Measurements from ENCODE around the gene SEZ6.

Gene SEZ6

GRCh38 chr17:28975031-28975430 is 30.8 kb downstream of the SEZ6 start:
- no peak overlapping the region for H3K4me3 ChIP-seq (ENCODE audit: low read length in 2 of 2)
- no peak overlapping the region for H3K14ac ChIP-seq (ENCODE audit: low read length)
- DNase-seq (ENCODE audit: low spot score) = no peak
- H2BK120ac ChIP-seq (ENCODE audit: low read depth, low read length) = no peak overlapping the region
- no peak overlapping the region for H2BK15ac ChIP-seq (ENCODE audit: low read length)
- no peaks in the 10 kb centered on the region for H3K9me3 ChIP-seq (replicated peaks in 1 of 2; ENCODE audit: control insufficient read depth in 2 of 2, insufficient read depth in 1 of 2, low read depth in 1 of 2, low read length in 2 of 2)
- no peak overlapping the region for H3K9ac ChIP-seq (ENCODE audit: low read depth, low read length, poor library complexity)
- no peaks in the 10 kb centered on the region for H3K27me3 ChIP-seq (ENCODE audit: control insufficient read depth in 3 of 3, insufficient read depth in 3 of 3, low read depth in 1 of 3, low read length in 3 of 3)
- H3K4me1 ChIP-seq (ENCODE audit: control insufficient read depth in 2 of 2, insufficient read depth in 1 of 2, low read depth in 1 of 2, low read length in 2 of 2) = peaks cover 8 to 22% of the 10 kb centered on the region in 2 donors
- no peak overlapping the region for H3K23ac ChIP-seq (ENCODE audit: low read depth, low read length, poor library complexity)
- no peak overlapping the region for H2AFZ ChIP-seq (ENCODE audit: low read length)
- no peak overlapping the region for H3K4ac ChIP-seq (ENCODE audit: low read length)
- H3K18ac ChIP-seq (ENCODE audit: low read length) = no peak overlapping the region
- no peak overlapping the region for H2BK12ac ChIP-seq (ENCODE audit: low read length)
- no peak overlapping the region for H3K27ac ChIP-seq (replicated peaks; ENCODE audit: low read length)
- no CpG with 5 or more reads among the region's 2 CpGs for WGBS, 2 donors (ENCODE audit: extremely low coverage in 2 of 2, insufficient read length in 2 of 2, insufficient replicate concordance in 1 of 2)
- H3K4me2 ChIP-seq (ENCODE audit: insufficient read depth, low read length, poor library complexity, severe bottlenecking) = no peak overlapping the region
- H3K36me3 ChIP-seq (replicated peaks in 1 of 2; ENCODE audit: control insufficient read depth in 2 of 2, insufficient read depth in 2 of 2, low read length in 2 of 2) = no peaks in the 10 kb centered on the region
- H3K79me1 ChIP-seq (ENCODE audit: low read depth, low read length) = no peaks in the 10 kb centered on the region
- no peak overlapping the region for H2AK5ac ChIP-seq (ENCODE audit: low read depth, low read length)
- no peak overlapping the region for H4K8ac ChIP-seq (ENCODE audit: low read depth, low read length)
- H4K91ac ChIP-seq (ENCODE audit: low read depth, low read length, poor library complexity) = no peak overlapping the region
- no peak overlapping the region for H2BK5ac ChIP-seq (ENCODE audit: low read length)

DNA sequence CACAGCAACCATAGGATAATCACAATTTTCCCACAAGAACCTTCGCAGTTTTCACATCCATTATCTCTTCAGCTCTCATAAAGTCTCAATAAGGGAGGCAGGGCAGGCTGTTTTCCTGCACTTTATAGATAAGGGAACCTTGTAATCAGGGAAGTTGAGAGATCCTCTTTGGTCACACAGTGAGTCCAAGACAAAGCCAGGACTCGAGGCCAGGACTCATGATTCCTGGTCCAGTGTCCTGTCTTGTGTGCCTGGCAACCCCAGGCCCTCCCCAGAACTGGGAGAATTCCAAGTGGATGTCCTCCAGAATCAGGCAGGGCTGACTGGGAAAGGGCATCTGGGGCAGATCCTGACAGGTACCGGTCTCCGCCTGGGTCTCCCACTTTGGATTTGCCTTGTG is 31.4 kb downstream of the SEZ6 start:
- no CpG with 5 or more reads among the region's 4 CpGs for WGBS, 2 donors (ENCODE audit: extremely low coverage in 2 of 2, insufficient read length in 2 of 2, insufficient replicate concordance in 1 of 2)
- no peak overlapping the region for H2BK12ac ChIP-seq (ENCODE audit: low read length)
- H2BK15ac ChIP-seq (ENCODE audit: low read length) = no peak overlapping the region
- H3K9ac ChIP-seq (ENCODE audit: low read depth, low read length, poor library complexity) = no peak overlapping the region
- H4K8ac ChIP-seq (ENCODE audit: low read depth, low read length) = no peak overlapping the region
- H3K4me2 ChIP-seq (ENCODE audit: insufficient read depth, low read length, poor library complexity, severe bottlenecking) = no peak overlapping the region
- H3K4me1 ChIP-seq (ENCODE audit: control insufficient read depth in 2 of 2, insufficient read depth in 1 of 2, low read depth in 1 of 2, low read length in 2 of 2) = peaks cover 11 to 24% of the 10 kb centered on the region in 2 donors
- H3K4me3 ChIP-seq (ENCODE audit: low read length in 2 of 2) = no peak overlapping the region
- H3K9me3 ChIP-seq (replicated peaks in 1 of 2; ENCODE audit: control insufficient read depth in 2 of 2, insufficient read depth in 1 of 2, low read depth in 1 of 2, low read length in 2 of 2) = no peaks in the 10 kb centered on the region
- no peak overlapping the region for H3K23ac ChIP-seq (ENCODE audit: low read depth, low read length, poor library complexity)
- no peaks in the 10 kb centered on the region for H3K27me3 ChIP-seq (ENCODE audit: control insufficient read depth in 3 of 3, insufficient read depth in 3 of 3, low read depth in 1 of 3, low read length in 3 of 3)
- H2AFZ ChIP-seq (ENCODE audit: low read length) = no peak overlapping the region
- no peak overlapping the region for H2BK120ac ChIP-seq (ENCODE audit: low read depth, low read length)
- H3K36me3 ChIP-seq (replicated peaks in 1 of 2; ENCODE audit: control insufficient read depth in 2 of 2, insufficient read depth in 2 of 2, low read length in 2 of 2) = no peaks in the 10 kb centered on the region
- no peak overlapping the region for H3K14ac ChIP-seq (ENCODE audit: low read length)
- no peak overlapping the region for H3K27ac ChIP-seq (replicated peaks; ENCODE audit: low read length)
- DNase-seq (ENCODE audit: low spot score) = no peak
- H4K91ac ChIP-seq (ENCODE audit: low read depth, low read length, poor library complexity) = no peak overlapping the region
- no peak overlapping the region for H3K4ac ChIP-seq (ENCODE audit: low read length)
- no peaks in the 10 kb centered on the region for H3K79me1 ChIP-seq (ENCODE audit: low read depth, low read length)
- no peak overlapping the region for H3K18ac ChIP-seq (ENCODE audit: low read length)
- no peak overlapping the region for H2BK5ac ChIP-seq (ENCODE audit: low read length)
- H2AK5ac ChIP-seq (ENCODE audit: low read depth, low read length) = no peak overlapping the region

DNA sequence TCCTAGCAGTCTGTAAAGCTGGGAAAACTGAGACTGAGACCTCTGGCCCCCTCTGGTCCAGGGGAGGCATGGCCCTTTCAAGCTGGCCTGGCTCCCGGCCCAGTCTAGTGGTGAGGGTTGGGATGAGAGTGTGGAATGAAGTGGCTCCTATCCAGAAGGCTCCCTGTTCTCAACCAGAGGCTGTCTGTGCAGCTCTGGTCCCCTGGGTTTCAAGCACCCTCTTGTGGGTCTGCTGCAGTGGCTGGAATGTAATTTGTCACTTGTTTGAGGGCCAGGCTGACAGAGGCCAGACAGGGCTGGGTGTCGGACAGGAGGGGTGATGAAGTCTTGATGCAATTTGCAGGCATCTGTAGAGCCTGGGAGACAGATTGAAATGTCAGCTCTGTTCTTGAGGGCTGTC is 32.4 kb downstream of the SEZ6 start:
- DNase-seq (ENCODE audit: low spot score) = no peak
- no peak overlapping the region for H3K9ac ChIP-seq (ENCODE audit: low read depth, low read length, poor library complexity)
- no peak overlapping the region for H3K23ac ChIP-seq (ENCODE audit: low read depth, low read length, poor library complexity)
- no peak overlapping the region for H3K27ac ChIP-seq (replicated peaks; ENCODE audit: low read length)
- H4K8ac ChIP-seq (ENCODE audit: low read depth, low read length) = no peak overlapping the region
- no peak overlapping the region for H3K14ac ChIP-seq (ENCODE audit: low read length)
- H2BK12ac ChIP-seq (ENCODE audit: low read length) = no peak overlapping the region
- no peaks in the 10 kb centered on the region for H3K27me3 ChIP-seq (ENCODE audit: control insufficient read depth in 3 of 3, insufficient read depth in 3 of 3, low read depth in 1 of 3, low read length in 3 of 3)
- no peak overlapping the region for H2BK120ac ChIP-seq (ENCODE audit: low read depth, low read length)
- no peak overlapping the region for H2AFZ ChIP-seq (ENCODE audit: low read length)
- WGBS, 2 donors (ENCODE audit: extremely low coverage in 2 of 2, insufficient read length in 2 of 2, insufficient replicate concordance in 1 of 2) = no CpG with 5 or more reads among the region's 2 CpGs
- no peak overlapping the region for H4K91ac ChIP-seq (ENCODE audit: low read depth, low read length, poor library complexity)
- no peak overlapping the region for H2BK5ac ChIP-seq (ENCODE audit: low read length)
- peaks cover 22 to 34% of the 10 kb centered on the region in 2 donors for H3K4me1 ChIP-seq (ENCODE audit: control insufficient read depth in 2 of 2, insufficient read depth in 1 of 2, low read depth in 1 of 2, low read length in 2 of 2)
- H3K4me2 ChIP-seq (ENCODE audit: insufficient read depth, low read length, poor library complexity, severe bottlenecking) = no peak overlapping the region
- H3K36me3 ChIP-seq (replicated peaks in 1 of 2; ENCODE audit: control insufficient read depth in 2 of 2, insufficient read depth in 2 of 2, low read length in 2 of 2) = no peaks in the 10 kb centered on the region
- H2BK15ac ChIP-seq (ENCODE audit: low read length) = no peak overlapping the region
- H3K18ac ChIP-seq (ENCODE audit: low read length) = peak overlapping the region; percentile 50
- no peaks in the 10 kb centered on the region for H3K79me1 ChIP-seq (ENCODE audit: low read depth, low read length)
- no peak overlapping the region for H3K4me3 ChIP-seq (ENCODE audit: low read length in 2 of 2)
- H2AK5ac ChIP-seq (ENCODE audit: low read depth, low read length) = peak overlapping the region; percentile 3
- H3K4ac ChIP-seq (ENCODE audit: low read length) = no peak overlapping the region
- no peaks in the 10 kb centered on the region for H3K9me3 ChIP-seq (replicated peaks in 1 of 2; ENCODE audit: control insufficient read depth in 2 of 2, insufficient read depth in 1 of 2, low read depth in 1 of 2, low read length in 2 of 2)

DNA sequence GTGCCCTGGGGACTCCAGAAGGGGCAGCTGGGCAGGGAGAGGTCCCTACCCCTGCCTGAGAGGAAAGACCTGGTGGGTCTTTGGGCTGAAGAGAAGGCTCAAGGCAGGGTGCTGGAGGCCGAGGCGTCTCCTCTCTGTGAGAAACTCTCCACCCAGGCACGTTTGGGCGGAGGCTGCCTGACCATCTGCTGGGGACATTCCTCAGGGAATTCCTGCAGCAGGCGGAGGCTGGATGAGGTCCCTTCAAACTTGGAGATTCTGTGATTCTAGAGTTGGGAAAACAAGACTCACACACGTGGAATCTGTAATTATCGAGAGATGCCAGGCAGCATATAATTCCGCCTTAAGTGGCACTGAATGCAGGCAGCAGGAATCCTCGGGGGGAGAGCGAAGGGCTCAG is 33.4 kb downstream of the SEZ6 start:
- Histone ChIP-seq H4K91ac (ENCODE audit: low read depth, low read length, poor library complexity) (no peak overlapping the region), H3K4me3 (ENCODE audit: low read length in 2 of 2) (no peak overlapping the region), H3K18ac (ENCODE audit: low read length) (peak overlapping the region; percentile 68), H2BK12ac (ENCODE audit: low read length) (peak overlapping the region; percentile 46), H3K9ac (ENCODE audit: low read depth, low read length, poor library complexity) (no peak overlapping the region), H4K8ac (ENCODE audit: low read depth, low read length) (no peak overlapping the region), H2AK5ac (ENCODE audit: low read depth, low read length) (peak overlapping the region; percentile 17), H3K27me3 (ENCODE audit: control insufficient read depth in 3 of 3, insufficient read depth in 3 of 3, low read depth in 1 of 3, low read length in 3 of 3) (no peaks in the 10 kb centered on the region), H3K79me1 (ENCODE audit: low read depth, low read length) (no peaks in the 10 kb centered on the region), H3K14ac (ENCODE audit: low read length) (no peak overlapping the region), H2BK15ac (ENCODE audit: low read length) (peak overlapping the region; percentile 55), H3K9me3 (replicated peaks in 1 of 2; ENCODE audit: control insufficient read depth in 2 of 2, insufficient read depth in 1 of 2, low read depth in 1 of 2, low read length in 2 of 2) (no peaks in the 10 kb centered on the region), H3K4me1 (ENCODE audit: control insufficient read depth in 2 of 2, insufficient read depth in 1 of 2, low read depth in 1 of 2, low read length in 2 of 2) (peaks cover 30 to 43% of the 10 kb centered on the region in 2 donors), H3K27ac (replicated peaks; ENCODE audit: low read length) (no peak overlapping the region), H2BK5ac (ENCODE audit: low read length) (no peak overlapping the region), H3K36me3 (replicated peaks in 1 of 2; ENCODE audit: control insufficient read depth in 2 of 2, insufficient read depth in 2 of 2, low read length in 2 of 2) (no peaks in the 10 kb centered on the region), H3K4me2 (ENCODE audit: insufficient read depth, low read length, poor library complexity, severe bottlenecking) (no peak overlapping the region), H3K23ac (ENCODE audit: low read depth, low read length, poor library complexity) (no peak overlapping the region), H2BK120ac (ENCODE audit: low read depth, low read length) (no peak overlapping the region), H2AFZ (ENCODE audit: low read length) (no peak overlapping the region), H3K4ac (ENCODE audit: low read length) (no peak overlapping the region)
- no peak for DNase-seq (ENCODE audit: low spot score)
- WGBS, 2 donors (ENCODE audit: extremely low coverage in 2 of 2, insufficient read length in 2 of 2, insufficient replicate concordance in 1 of 2) = no CpG with 5 or more reads among the region's 10 CpGs

Measured in neuronal stem cell (in vitro differentiated cells).